Parathyroid adenoma (tissue), 2 donors: ENCODE measurements around the gene R3HCC1L.
A peak's percentile ranks its signal among the peaks of the same experiment; 100 is the strongest.
"Not testable (repeated sequence)": the region's sequence is repeated elsewhere in the genome, so short reads cannot be mapped to it uniquely, and the experiment has no call there.

Experiments used
- H2AFZ ChIP-seq: fragments of 300-600 bp; sonication (generic); one replicate; pipeline ENCODE4 v1.7.0; 2017; ENCODE audit warnings: antibody characterized with exemption, mild to moderate bottlenecking
- H3K27ac ChIP-seq: fragments of 300-600 bp; sonication (generic); one replicate; pipeline ENCODE4 v1.7.0; 2017
- H3K27me3 ChIP-seq: fragments of 300-600 bp; sonication (generic); one replicate; pipeline ENCODE4 v1.7.0; 2017; ENCODE audit warnings: low read length; ENCODE audit not compliant: control insufficient read depth, insufficient read depth
- H3K36me3 ChIP-seq: fragments of 300-600 bp; sonication (generic); one replicate; pipeline ENCODE4 v1.7.0; 2017; ENCODE audit warnings: low read length; ENCODE audit not compliant: control insufficient read depth, insufficient read depth
- H3K4me1 ChIP-seq: fragments of 300-600 bp; sonication (generic); one replicate; pipeline ENCODE4 v1.7.0; 2017; ENCODE audit warnings: control low read depth
- H3K4me2 ChIP-seq: fragments of 300-600 bp; sonication (generic); one replicate; pipeline ENCODE4 v1.7.0; 2017; ENCODE audit warnings: low read length
- H3K4me3 ChIP-seq: fragments of 300-600 bp; sonication (generic); one replicate; pipeline ENCODE4 v1.7.0; 2017; ENCODE audit warnings: low read depth, low read length
- H3K79me2 ChIP-seq: fragments of 300-600 bp; sonication (generic); one replicate; pipeline ENCODE4 v1.7.0; 2017; ENCODE audit warnings: control low read depth
- H3K9ac ChIP-seq: fragments of 300-600 bp; sonication (generic); one replicate; pipeline ENCODE4 v1.7.0; 2017; ENCODE audit warnings: mild to moderate bottlenecking
- H3K9me3 ChIP-seq: fragments of 300-600 bp; sonication (generic); one replicate; pipeline ENCODE4 v1.7.0; 2017; ENCODE audit warnings: low read length; ENCODE audit not compliant: control insufficient read depth
- TF ChIP-seq, protein P1 (sequence below): fragments of 300-600 bp; sonication (generic); IDR thresholded peaks from one replicate; pipeline ENCODE4 v1.7.0; 2017; ENCODE audit warnings: antibody characterized with exemption, mild to moderate bottlenecking
- donor health status: primary hyperparathyroidism.

R3HCC1L gene

DNA sequence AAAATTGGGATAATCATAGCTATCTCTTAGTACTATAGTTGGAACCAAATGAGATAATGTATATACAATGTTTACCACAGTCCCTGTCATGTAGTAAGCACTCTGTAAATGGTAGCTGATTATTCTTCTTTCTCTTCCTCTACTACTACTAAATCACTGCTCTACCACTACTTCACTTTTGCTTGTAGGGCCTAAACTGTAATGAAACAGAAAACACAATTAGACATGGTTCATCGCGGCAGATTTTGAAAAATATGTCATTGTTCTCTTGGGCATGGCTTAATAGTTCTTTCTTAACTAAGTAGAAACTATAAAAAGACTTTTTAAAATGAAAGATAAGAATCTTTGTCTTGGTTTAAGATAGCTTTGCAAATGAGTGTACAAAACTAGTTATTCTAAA, 34.9 kb downstream of the R3HCC1L start:
- H3K4me1 ChIP-seq, result peaks cover 12% of the 10 kb centered on the region
- no peak overlapping the region for H3K9ac ChIP-seq
- H3K36me3 ChIP-seq, result no peaks in the 10 kb centered on the region
- H3K9me3 ChIP-seq, result no peaks in the 10 kb centered on the region
- no peak overlapping the region for H3K4me3 ChIP-seq
- H3K27me3 ChIP-seq, result no peaks in the 10 kb centered on the region
- TF ChIP-seq, protein P1, sequence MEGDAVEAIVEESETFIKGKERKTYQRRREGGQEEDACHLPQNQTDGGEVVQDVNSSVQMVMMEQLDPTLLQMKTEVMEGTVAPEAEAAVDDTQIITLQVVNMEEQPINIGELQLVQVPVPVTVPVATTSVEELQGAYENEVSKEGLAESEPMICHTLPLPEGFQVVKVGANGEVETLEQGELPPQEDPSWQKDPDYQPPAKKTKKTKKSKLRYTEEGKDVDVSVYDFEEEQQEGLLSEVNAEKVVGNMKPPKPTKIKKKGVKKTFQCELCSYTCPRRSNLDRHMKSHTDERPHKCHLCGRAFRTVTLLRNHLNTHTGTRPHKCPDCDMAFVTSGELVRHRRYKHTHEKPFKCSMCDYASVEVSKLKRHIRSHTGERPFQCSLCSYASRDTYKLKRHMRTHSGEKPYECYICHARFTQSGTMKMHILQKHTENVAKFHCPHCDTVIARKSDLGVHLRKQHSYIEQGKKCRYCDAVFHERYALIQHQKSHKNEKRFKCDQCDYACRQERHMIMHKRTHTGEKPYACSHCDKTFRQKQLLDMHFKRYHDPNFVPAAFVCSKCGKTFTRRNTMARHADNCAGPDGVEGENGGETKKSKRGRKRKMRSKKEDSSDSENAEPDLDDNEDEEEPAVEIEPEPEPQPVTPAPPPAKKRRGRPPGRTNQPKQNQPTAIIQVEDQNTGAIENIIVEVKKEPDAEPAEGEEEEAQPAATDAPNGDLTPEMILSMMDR, result no peak
- peaks cover 3% of the 10 kb centered on the region for H3K79me2 ChIP-seq
- no peak overlapping the region for H2AFZ ChIP-seq
- no peak overlapping the region for H3K27ac ChIP-seq
- no peak overlapping the region for H3K4me2 ChIP-seq

DNA sequence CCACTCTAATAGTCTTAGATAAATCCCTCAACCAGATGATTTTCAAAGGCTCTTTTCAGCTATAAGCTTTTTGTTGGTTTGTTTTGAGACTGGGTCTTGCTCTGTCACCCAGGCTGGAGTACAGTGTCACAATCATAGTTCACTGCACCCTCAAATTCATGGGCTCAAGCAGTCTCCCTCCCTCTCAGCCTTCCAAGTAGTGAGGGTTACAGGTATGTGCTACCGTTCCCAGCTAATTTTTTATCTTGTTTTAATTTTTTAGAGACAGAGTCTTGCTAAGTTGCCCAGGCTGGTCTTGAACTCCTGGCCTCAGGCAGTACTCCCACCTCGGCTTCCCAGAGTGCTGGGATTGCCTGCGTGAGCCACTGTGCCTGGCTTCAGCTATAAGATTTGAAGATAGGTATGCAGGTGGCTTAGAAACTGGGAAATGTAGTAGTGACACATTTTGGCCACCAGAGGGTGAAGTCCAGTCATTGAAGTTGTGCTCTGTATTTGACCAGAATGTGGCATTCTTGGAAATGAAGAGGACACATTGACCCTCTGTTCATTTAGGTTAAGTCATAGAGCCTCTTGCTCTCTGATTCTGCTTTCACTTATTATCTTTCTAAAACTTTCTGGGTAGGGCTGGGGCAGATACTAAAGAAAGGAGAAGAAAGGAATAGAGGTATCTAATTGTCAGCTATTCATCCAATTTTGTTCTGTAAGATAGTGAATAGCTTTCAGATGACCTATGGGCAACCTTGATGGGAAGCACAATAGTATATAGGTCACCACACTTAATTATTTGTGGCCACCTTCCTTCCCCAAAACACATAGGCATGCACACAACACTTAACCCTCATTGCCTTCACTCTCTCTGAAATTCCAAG, 36.0 kb downstream of the R3HCC1L start:
- Histone ChIP-seq H3K9ac (no peak overlapping the region), H2AFZ (no peak overlapping the region), H3K27me3 (no peaks in the 10 kb centered on the region), H3K27ac (no peak overlapping the region), H3K4me2 (no peak overlapping the region), H3K9me3 (no peaks in the 10 kb centered on the region), H3K4me1 (peaks cover 12% of the 10 kb centered on the region), H3K79me2 (peaks cover 3% of the 10 kb centered on the region), H3K4me3 (no peak overlapping the region), H3K36me3 (no peaks in the 10 kb centered on the region)
- TF ChIP-seq, protein P1, result peak; percentile 83

DNA sequence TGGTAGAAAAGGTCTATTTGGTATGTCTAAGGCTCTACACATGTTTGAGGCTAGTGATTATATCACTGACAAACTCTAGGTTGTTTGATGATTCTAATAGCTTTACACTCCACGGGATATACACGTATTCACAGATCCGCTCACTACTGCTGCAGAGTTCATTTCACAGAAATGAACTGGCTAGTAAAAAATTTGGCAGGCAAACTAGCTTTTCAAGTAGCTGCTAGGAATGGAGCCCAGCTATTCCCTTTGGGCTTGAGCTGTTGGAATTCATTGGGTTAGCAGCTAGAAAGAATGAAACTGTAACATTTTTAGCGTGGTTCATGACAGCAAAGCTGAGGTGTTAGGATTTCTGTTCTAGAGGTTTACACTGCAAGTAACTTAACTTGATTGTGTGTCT, 37.6 kb downstream of the R3HCC1L start:
- Histone ChIP-seq H3K36me3 (no peaks in the 10 kb centered on the region), H3K27ac (no peak overlapping the region), H3K9ac (no peak overlapping the region), H3K27me3 (no peaks in the 10 kb centered on the region), H3K4me1 (peaks cover 12% of the 10 kb centered on the region), H3K79me2 (peaks cover 3% of the 10 kb centered on the region), H3K4me2 (no peak overlapping the region), H3K4me3 (no peak overlapping the region), H2AFZ (no peak overlapping the region), H3K9me3 (no peaks in the 10 kb centered on the region)
- TF ChIP-seq, protein P1, result no peak

DNA sequence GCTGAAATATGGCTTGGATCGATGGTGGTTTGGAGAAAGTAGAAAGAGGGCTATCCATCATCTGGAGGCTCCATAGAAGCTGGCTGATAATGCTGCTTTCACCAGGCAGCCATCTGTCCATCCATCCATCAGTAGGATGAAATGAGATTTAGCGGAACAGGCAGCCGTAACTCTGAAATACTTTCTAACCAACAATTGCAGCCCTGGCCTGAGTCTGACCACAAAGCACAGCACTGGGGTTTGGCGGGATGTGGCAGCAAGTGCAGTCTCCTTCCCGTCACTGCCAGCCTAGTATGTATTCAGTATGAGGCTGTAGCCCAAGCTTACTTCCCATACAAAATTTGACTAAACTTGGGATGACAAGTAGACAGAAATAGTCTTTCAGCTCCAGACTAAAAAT, 38.0 kb downstream of the R3HCC1L start:
- no peak overlapping the region for H2AFZ ChIP-seq
- no peak overlapping the region for H3K9ac ChIP-seq
- H3K27me3 ChIP-seq, result no peaks in the 10 kb centered on the region
- TF ChIP-seq, protein P1, result no peak
- no peaks in the 10 kb centered on the region for H3K9me3 ChIP-seq
- H3K36me3 ChIP-seq, result no peaks in the 10 kb centered on the region
- peaks cover 12% of the 10 kb centered on the region for H3K4me1 ChIP-seq
- H3K79me2 ChIP-seq, result peaks cover 3% of the 10 kb centered on the region
- no peak overlapping the region for H3K4me2 ChIP-seq
- H3K4me3 ChIP-seq, result no peak overlapping the region
- H3K27ac ChIP-seq, result no peak overlapping the region

DNA sequence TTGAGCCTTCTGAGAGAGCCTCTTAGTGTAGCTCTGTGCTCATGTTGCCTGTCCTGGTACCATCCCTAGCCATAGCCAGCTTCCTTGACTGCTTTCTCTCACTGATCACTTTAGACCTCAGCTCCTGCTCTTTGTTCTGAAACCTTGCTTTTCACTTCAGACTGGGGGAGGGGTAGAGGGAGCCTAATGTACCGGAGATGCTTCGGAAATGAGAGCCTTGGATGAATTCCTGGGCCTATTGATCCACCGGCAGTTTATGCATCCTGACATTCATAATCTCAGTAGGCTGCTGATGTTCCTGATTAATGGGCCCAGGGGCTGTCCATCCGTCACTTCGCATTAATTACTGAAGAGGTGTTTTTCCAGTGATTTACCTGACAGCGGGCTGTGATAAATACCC, 38.8 kb downstream of the R3HCC1L start:
- H3K79me2 ChIP-seq, result peaks cover 3% of the 10 kb centered on the region
- peaks cover 6% of the 10 kb centered on the region for H3K4me1 ChIP-seq
- no peak overlapping the region for H3K27ac ChIP-seq
- no peak overlapping the region for H3K9ac ChIP-seq
- H3K4me3 ChIP-seq, result no peak overlapping the region
- TF ChIP-seq, protein P1, result no peak
- no peaks in the 10 kb centered on the region for H3K9me3 ChIP-seq
- no peak overlapping the region for H3K4me2 ChIP-seq
- H3K27me3 ChIP-seq, result no peaks in the 10 kb centered on the region
- H3K36me3 ChIP-seq, result no peaks in the 10 kb centered on the region
- H2AFZ ChIP-seq, result no peak overlapping the region

DNA sequence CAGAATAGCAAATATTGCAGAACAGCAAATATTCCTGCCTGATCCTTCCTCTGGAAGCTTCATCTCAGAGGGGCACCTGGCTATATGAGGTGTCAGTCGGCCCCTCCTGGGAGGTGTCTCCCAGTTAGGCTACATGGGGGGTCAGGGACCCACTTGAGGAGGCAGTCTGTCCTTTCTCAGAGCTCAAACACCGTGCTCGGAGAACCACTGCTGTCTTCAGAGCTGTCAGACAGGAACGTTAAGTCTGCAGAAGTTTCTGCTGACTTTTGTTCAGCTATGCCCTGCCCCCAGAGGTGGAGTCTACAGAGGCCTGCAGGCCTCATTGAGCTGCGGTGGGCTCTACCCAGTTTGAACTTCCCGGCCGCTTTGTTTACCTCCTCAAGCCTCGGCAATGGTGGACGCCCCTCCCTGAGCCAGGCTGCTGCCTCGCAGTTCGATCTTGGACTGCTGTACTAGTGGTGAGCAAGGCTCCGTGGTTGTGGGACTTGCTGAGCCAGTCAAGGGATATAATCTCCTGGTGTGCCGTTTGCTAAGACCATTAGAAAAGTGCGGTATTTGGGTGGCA, 48.0 kb downstream of the R3HCC1L start:
- not testable (repeated sequence) for H3K4me2 ChIP-seq, H2AFZ ChIP-seq, H3K36me3 ChIP-seq, H3K27ac ChIP-seq, H3K27me3 ChIP-seq, H3K9me3 ChIP-seq, H3K4me3 ChIP-seq, H3K4me1 ChIP-seq, H3K9ac ChIP-seq
- H3K79me2 ChIP-seq, result peaks cover 14% of the 10 kb centered on the region
